ENCODE data around the gene PDE3B.

GRCh38 chr11:14609902-14610301 is 33.7 kb upstream of the PDE3B start:
- TF ChIP-seq CTCF (IDR thresholded peaks at IDR 0.05) (no peak), POLR2A (IDR thresholded peaks at IDR 0.05) (no peak), POLR2AphosphoS5 (IDR thresholded peaks at IDR 0.05) (no peak)

Data from prostate gland (tissue), 2 donors.